A673 (cell line): ENCODE data around the gene PCDHA3. TPM values are rescaled to one million over a fixed set of nuclear protein-coding genes. Genes with fewer than 3 reads are reported as not detected.
A peak's percentile ranks its signal among the peaks of the same experiment; 100 is the strongest.
"Not testable (repeated sequence)": the region's sequence is repeated elsewhere in the genome, so short reads cannot be mapped to it uniquely, and the experiment has no call there.

Source experiments
- BruUV-seq: library from RNA; stranded (reverse); fragments of 400-500 nt; replicated peaks from 2 replicates; lab custom pipeline; 2021; lab: Mats Ljungman, UMichigan
- CTCF ChIA-PET: fragments of 300-600 bp; sonication (Branson Sonifier 250); formaldehyde crosslinking; loops from one replicate; lab custom pipeline; 2022; ENCODE audit warnings: antibody characterized with exemption; lab: Charles Lee
- POLR2A ChIA-PET: fragments of 300-600 bp; sonication (Branson Sonifier 250); formaldehyde crosslinking; loops from one replicate; lab custom pipeline; 2022; ENCODE audit warnings: antibody characterized with exemption; ENCODE audit not compliant: low non-redundant PET; lab: Charles Lee
- DNase-seq: peaks from one replicate; pipeline ENCODE4 v3.0.0-alpha.2; 2015; ENCODE audit warnings: low spot score
- H3K27ac ChIP-seq: fragments of 200-600 bp; sonication (generic); 2 replicates; pipeline ENCODE4 v1.5.1; 2016; ENCODE audit warnings: mixed run types, low read depth, mild to moderate bottlenecking, mixed read lengths, antibody characterized with exemption, low read length; ENCODE audit not compliant: poor library complexity, severe bottlenecking
- H3K27me3 ChIP-seq: fragments of 200-600 bp; sonication (generic); replicated peaks from 2 replicates; pipeline ENCODE4 v1.6.1; 2017; ENCODE audit warnings: mixed run types, low read depth, mild to moderate bottlenecking, mixed read lengths, antibody characterized with exemption, low read length; ENCODE audit not compliant: insufficient read depth, poor library complexity
- H3K36me3 ChIP-seq: fragments of 200-600 bp; sonication (generic); 2 replicates; pipeline ENCODE4 v1.6.1; 2016; ENCODE audit warnings: mixed run types, mild to moderate bottlenecking, mixed read lengths, antibody characterized with exemption, low read length; ENCODE audit not compliant: insufficient read depth, poor library complexity, severe bottlenecking
- H3K4me1 ChIP-seq: fragments of 200-600 bp; sonication (generic); 2 replicates; pipeline ENCODE4 v1.6.1; 2017; ENCODE audit warnings: mixed run types, mild to moderate bottlenecking, mixed read lengths, antibody characterized with exemption, low read length; ENCODE audit not compliant: insufficient read depth, poor library complexity, severe bottlenecking
- H3K4me3 ChIP-seq: fragments of 200-600 bp; sonication (generic); 2 replicates; pipeline ENCODE4 v1.5.1; 2016; ENCODE audit warnings: low read depth, mixed run types, mild to moderate bottlenecking, mixed read lengths, low read length; ENCODE audit not compliant: poor library complexity, severe bottlenecking
- H3K9me3 ChIP-seq: fragments of 200-600 bp; sonication (generic); 2 replicates; pipeline ENCODE4 v1.6.1; 2016; ENCODE audit warnings: mixed run types, low read depth, mild to moderate bottlenecking, mixed read lengths, antibody characterized with exemption, low read length; ENCODE audit not compliant: poor library complexity, severe bottlenecking
- EZH2 ChIP-seq: fragments of 200-600 bp; sonication (generic); IDR thresholded peaks from 2 replicates; pipeline ENCODE4 v1.6.1; 2017; ENCODE audit warnings: borderline replicate concordance, low read depth, mild to moderate bottlenecking, mixed read lengths, antibody characterized with exemption, low read length; ENCODE audit not compliant: poor library complexity, severe bottlenecking
- intact Hi-C: fragments of 100-400 bp; cut with micrococcal nuclease; formaldehyde crosslinking; loops from one replicate; pipeline ENCODE4 v1.10.0; 2022; ENCODE audit not compliant: unreplicated experiment
- total RNA-seq: library from RNA; stranded (reverse); gene quantifications from 2 replicates; pipeline ENCODE4 v1.2.3, GENCODE V29; 2021
- TF ChIP-seq, protein P1 (sequence below): fragments of 300-800, 200-600 bp; sonication (generic); conservative IDR thresholded peaks from 2 replicates; pipeline ENCODE4 v1.5.1; 2017; ENCODE audit warnings: low read depth, mild to moderate bottlenecking, antibody characterized with exemption, low read length, moderate library complexity, mixed read lengths

Gene PCDHA3
- total RNA-seq, 1 experiment from 2014 or later, result 3.2 TPM

DNA sequence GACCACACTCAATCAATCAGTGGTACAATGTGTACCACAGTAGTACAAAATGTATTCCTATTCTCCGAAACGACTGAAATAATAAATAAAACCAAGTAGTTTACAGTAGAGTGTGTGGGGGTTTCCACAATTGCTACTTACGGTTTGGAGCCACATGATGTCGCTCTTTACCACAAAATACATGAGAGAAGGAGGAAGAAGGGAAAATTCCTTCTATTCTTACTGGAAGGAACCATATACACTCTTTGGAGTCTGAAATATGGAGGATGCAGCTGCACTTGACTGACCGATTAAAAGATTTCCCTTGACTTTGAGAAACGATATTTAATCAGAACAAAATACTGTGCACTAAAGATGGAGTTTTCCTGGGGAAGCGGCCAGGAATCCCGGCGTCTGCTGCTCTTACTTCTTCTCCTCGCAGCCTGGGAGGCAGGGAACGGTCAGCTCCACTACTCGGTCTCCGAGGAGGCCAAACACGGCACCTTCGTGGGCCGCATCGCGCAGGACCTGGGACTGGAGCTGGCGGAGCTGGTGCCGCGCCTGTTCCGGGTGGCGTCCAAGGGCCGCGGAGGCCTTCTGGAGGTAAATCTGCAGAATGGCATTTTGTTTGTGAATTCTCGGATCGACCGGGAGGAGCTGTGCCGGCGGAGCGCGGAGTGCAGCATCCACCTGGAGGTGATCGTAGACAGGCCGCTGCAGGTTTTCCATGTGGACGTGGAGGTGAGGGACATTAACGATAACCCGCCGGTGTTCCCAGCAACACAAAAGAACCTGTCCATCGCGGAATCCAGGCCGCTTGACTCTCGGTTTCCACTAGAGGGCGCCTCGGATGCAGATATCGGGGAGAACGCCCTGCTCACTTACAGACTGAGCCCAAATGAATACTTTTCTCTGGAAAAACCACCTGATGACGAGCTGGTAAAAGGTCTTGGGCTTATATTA, 6.2 kb downstream of the PCDHA3 start, which contains the start of gene PCDHA4:
TSS of gene PCDHA4 (plus strand) at position 235 of the 942 bp plus-strand sequence.
- POLR2A ChIA-PET, result no interaction called here
- BruUV-seq, result no TSS peak

DNA sequence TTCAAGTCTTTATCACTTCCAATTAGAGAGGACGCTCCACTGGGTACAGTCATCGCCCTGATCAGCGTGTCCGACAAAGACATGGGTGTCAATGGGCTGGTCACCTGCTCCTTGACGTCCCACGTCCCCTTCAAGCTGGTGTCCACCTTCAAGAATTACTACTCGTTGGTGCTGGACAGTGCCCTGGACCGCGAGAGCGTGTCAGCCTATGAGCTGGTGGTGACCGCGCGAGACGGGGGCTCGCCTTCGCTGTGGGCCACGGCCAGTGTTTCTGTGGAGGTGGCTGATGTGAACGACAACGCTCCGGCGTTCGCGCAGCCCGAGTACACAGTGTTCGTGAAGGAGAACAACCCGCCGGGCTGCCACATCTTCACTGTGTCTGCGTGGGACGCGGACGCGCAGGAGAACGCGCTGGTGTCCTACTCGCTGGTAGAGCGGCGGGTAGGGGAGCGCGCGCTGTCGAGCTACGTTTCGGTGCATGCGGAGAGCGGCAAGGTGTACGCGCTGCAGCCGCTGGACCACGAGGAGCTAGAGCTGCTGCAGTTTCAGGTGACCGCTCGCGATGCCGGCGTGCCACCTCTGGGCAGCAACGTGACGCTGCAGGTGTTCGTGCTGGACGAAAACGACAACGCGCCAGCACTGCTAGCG, 7.5 kb downstream of the PCDHA3 start:
- DNase-seq, intact Hi-C loops, H3K27ac ChIP-seq, H3K4me1 ChIP-seq, POLR2A ChIA-PET, H3K27me3 ChIP-seq, BruUV-seq, H3K9me3 ChIP-seq, H3K36me3 ChIP-seq, H3K4me3 ChIP-seq: not testable (repeated sequence)
- CTCF ChIA-PET, result interaction anchor here (0.7 kb wide), 1 partner anchor 9 kb away, joined by 3 read pairs; no protein-coding TSS in a partner anchor

More for the DNA sequence above, 6.2 kb downstream of the PCDHA3 start, which contains the start of gene PCDHA4:
- H3K27ac ChIP-seq, result no peak within 1 kb of the TSS
- peaks cover 15% of the 10 kb centered on the region for H3K9me3 ChIP-seq
- CTCF ChIA-PET, result interaction anchor here (0.7 kb wide), 1 partner anchor 10 kb away, joined by 3 read pairs; no protein-coding TSS in a partner anchor
- TF ChIP-seq EZH2, result no peak
- TF ChIP-seq, protein P1, sequence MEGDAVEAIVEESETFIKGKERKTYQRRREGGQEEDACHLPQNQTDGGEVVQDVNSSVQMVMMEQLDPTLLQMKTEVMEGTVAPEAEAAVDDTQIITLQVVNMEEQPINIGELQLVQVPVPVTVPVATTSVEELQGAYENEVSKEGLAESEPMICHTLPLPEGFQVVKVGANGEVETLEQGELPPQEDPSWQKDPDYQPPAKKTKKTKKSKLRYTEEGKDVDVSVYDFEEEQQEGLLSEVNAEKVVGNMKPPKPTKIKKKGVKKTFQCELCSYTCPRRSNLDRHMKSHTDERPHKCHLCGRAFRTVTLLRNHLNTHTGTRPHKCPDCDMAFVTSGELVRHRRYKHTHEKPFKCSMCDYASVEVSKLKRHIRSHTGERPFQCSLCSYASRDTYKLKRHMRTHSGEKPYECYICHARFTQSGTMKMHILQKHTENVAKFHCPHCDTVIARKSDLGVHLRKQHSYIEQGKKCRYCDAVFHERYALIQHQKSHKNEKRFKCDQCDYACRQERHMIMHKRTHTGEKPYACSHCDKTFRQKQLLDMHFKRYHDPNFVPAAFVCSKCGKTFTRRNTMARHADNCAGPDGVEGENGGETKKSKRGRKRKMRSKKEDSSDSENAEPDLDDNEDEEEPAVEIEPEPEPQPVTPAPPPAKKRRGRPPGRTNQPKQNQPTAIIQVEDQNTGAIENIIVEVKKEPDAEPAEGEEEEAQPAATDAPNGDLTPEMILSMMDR, result peak; percentile 64
- no peaks in the 10 kb centered on the region for H3K36me3 ChIP-seq
- DNase-seq, result peak; percentile 59
- H3K4me3 ChIP-seq, result no peak within 1 kb of the TSS
- H3K4me1 ChIP-seq, result no peaks in the 10 kb centered on the region
- intact Hi-C loops, result no loop called here
- no peaks in the 10 kb centered on the region for H3K27me3 ChIP-seq

DNA sequence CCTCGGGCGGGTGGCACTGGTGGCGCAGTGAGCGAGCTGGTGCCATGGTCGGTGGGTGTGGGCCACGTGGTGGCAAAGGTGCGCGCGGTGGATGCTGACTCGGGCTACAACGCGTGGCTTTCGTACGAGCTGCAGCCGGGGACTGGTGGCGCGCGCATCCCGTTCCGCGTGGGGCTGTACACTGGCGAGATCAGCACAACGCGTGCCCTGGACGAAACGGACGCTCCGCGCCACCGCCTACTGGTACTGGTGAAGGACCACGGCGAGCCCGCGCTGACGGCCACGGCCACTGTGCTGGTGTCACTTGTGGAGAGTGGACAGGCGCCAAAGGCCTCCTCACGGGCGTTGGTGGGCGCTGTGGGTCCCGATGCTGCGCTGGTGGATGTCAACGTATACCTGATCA, 8.0 kb downstream of the PCDHA3 start:
- H3K27ac ChIP-seq, result no peak overlapping the region
- TF ChIP-seq, protein P1, result no peak
- TF ChIP-seq EZH2, result no peak
- intact Hi-C loops, result no loop called here
- peaks cover 10% of the 10 kb centered on the region for H3K9me3 ChIP-seq
- BruUV-seq, result no TSS peak
- H3K4me3 ChIP-seq, result no peak overlapping the region
- DNase-seq, result no peak
- CTCF ChIA-PET, result no interaction called here
- H3K36me3 ChIP-seq, result no peaks in the 10 kb centered on the region
- no peaks in the 10 kb centered on the region for H3K4me1 ChIP-seq
- POLR2A ChIA-PET, result no interaction called here
- H3K27me3 ChIP-seq, result no peaks in the 10 kb centered on the region
